ENCODE data around the gene SF3A2.

SF3A2 gene

DNA sequence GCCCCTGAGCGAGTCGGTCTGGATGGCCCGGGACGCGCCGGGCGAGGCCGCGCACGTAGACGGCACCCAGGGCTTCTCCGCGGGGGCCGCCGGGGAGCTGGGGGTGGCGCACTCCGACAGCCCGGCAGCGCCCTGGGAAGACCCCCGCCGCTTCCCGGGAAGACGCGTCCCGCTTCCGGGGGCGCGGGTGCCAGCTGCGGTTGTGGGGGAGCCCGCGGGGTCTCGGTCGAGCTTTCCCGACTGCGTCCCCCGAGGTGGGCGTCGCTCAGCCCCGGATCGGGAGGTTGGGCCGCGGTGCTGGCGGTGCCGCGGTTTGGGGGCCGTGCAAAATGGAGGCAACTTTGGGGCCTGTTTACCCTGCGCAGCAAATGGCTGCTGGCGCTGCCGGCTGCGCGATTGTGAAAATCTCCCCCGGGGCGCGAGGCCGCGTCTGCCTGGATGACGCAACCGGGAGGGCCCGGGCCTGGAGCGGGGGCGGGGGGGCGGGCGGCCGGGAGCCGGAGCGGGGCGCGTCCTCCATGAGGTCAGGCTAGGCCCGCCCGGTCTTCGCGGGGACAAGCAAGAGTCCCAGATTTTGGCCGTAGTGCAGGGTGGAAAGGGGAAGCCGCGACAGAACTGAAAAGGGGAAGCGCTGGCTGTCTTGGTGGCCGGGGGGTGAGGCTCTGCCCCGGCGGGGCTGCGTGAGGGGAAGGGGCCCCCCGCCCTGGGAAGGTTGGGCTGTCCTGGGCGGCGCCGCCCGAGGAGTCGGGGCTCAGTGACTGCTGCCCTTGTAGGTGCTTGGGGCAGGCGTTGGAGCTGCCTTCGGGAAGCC lies 34.0 kb downstream of the SF3A2 start (continued):
- TF ChIP-seq FEZF1 (tag by site-specific recombination; IDR thresholded peaks at IDR 0.05) (0 out of 2 replicates have a peak, but pooled peaks have one; percentile 22), TRIM28 (IDR thresholded peaks at IDR 0.05; ENCODE audit: borderline replicate concordance, low read length) (no peak), ZNF701 (tag by site-specific recombination; IDR thresholded peaks at IDR 0.05) (no peak), ZNF658 (tag by site-specific recombination; IDR thresholded peaks at IDR 0.05) (no peak), GLIS2 (tag by site-specific recombination; IDR thresholded peaks at IDR 0.05) (peak; percentile 75; the same call in 1 of the 2 replicates), KLF9 (tag by site-specific recombination; IDR thresholded peaks at IDR 0.05; ENCODE audit: low read depth) (peak; percentile 60; the same call in 1 of the 2 replicates), GLI4 (tag by site-specific recombination; IDR thresholded peaks at IDR 0.05) (no peak), ZNF140 (tag by site-specific recombination; IDR thresholded peaks at IDR 0.05) (no peak), SCRT1 (tag by site-specific recombination; IDR thresholded peaks at IDR 0.05; ENCODE audit: borderline replicate concordance) (no peak), ZNF548 (tag by site-specific recombination; IDR thresholded peaks at IDR 0.05) (no peak), MZF1 (tag by site-specific recombination; IDR thresholded peaks at IDR 0.05; ENCODE audit: borderline replicate concordance) (no peak), ZNF514 (tag by site-specific recombination; IDR thresholded peaks at IDR 0.05) (no peak), ZNF350 (tag by site-specific recombination; IDR thresholded peaks at IDR 0.05) (no peak), ZNF830 (tag by site-specific recombination; IDR thresholded peaks at IDR 0.05; ENCODE audit: low read depth) (no peak), ZNF24 (tag by site-specific recombination; IDR thresholded peaks at IDR 0.05) (no peak), ZNF571 (tag by site-specific recombination; IDR thresholded peaks at IDR 0.05) (no peak), ZBTB1 (tag by site-specific recombination; IDR thresholded peaks at IDR 0.05) (no peak), KLF1 (tag by site-specific recombination; IDR thresholded peaks at IDR 0.05) (peak; percentile 93; the same call in 1 of the 2 replicates), ZNF239 (tag by site-specific recombination; IDR thresholded peaks at IDR 0.05) (no peak), ZNF404 (tag by site-specific recombination; IDR thresholded peaks at IDR 0.05) (no peak), ZNF426 (tag by site-specific recombination; IDR thresholded peaks at IDR 0.05) (no peak), ZNF837 (tag by site-specific recombination; IDR thresholded peaks at IDR 0.05) (no peak), ZNF501 (tag by site-specific recombination; IDR thresholded peaks at IDR 0.05) (no peak), ZNF629 (tag by site-specific recombination; IDR thresholded peaks at IDR 0.05) (peak; percentile 28; the same call in 1 of the 2 replicates), WT1 (tag by site-specific recombination; IDR thresholded peaks at IDR 0.05) (no peak), KLF16 (tag by site-specific recombination; IDR thresholded peaks at IDR 0.05) (peak; percentile 49), ZFP3 (tag by site-specific recombination; IDR thresholded peaks at IDR 0.05; ENCODE audit: low read depth) (no peak), ZNF792 (tag by site-specific recombination; IDR thresholded peaks at IDR 0.05) (no peak), ZNF37A (tag by site-specific recombination; IDR thresholded peaks at IDR 0.05) (no peak), ZNF138 (tag by site-specific recombination; IDR thresholded peaks at IDR 0.05; ENCODE audit: borderline replicate concordance) (no peak)
- TF ChIP-seq, protein P1, sequence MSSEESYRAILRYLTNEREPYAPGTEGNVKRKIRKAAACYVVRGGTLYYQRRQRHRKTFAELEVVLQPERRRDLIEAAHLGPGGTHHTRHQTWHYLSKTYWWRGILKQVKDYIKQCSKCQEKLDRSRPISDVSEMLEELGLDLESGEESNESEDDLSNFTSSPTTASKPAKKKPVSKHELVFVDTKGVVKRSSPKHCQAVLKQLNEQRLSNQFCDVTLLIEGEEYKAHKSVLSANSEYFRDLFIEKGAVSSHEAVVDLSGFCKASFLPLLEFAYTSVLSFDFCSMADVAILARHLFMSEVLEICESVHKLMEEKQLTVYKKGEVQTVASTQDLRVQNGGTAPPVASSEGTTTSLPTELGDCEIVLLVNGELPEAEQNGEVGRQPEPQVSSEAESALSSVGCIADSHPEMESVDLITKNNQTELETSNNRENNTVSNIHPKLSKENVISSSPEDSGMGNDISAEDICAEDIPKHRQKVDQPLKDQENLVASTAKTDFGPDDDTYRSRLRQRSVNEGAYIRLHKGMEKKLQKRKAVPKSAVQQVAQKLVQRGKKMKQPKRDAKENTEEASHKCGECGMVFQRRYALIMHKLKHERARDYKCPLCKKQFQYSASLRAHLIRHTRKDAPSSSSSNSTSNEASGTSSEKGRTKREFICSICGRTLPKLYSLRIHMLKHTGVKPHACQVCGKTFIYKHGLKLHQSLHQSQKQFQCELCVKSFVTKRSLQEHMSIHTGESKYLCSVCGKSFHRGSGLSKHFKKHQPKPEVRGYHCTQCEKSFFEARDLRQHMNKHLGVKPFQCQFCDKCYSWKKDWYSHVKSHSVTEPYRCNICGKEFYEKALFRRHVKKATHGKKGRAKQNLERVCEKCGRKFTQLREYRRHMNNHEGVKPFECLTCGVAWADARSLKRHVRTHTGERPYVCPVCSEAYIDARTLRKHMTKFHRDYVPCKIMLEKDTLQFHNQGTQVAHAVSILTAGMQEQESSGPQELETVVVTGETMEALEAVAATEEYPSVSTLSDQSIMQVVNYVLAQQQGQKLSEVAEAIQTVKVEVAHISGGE (tag by site-specific recombination; conservative IDR thresholded peaks at IDR 0.05; ENCODE audit: low read depth), result no peak
- TF ChIP-seq, protein P2, sequence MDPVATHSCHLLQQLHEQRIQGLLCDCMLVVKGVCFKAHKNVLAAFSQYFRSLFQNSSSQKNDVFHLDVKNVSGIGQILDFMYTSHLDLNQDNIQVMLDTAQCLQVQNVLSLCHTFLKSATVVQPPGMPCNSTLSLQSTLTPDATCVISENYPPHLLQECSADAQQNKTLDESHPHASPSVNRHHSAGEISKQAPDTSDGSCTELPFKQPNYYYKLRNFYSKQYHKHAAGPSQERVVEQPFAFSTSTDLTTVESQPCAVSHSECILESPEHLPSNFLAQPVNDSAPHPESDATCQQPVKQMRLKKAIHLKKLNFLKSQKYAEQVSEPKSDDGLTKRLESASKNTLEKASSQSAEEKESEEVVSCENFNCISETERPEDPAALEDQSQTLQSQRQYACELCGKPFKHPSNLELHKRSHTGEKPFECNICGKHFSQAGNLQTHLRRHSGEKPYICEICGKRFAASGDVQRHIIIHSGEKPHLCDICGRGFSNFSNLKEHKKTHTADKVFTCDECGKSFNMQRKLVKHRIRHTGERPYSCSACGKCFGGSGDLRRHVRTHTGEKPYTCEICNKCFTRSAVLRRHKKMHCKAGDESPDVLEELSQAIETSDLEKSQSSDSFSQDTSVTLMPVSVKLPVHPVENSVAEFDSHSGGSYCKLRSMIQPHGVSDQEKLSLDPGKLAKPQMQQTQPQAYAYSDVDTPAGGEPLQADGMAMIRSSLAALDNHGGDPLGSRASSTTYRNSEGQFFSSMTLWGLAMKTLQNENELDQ (tag by site-specific recombination; IDR thresholded peaks at IDR 0.05; ENCODE audit: low read depth), result no peak
- TF ChIP-seq, protein P3, sequence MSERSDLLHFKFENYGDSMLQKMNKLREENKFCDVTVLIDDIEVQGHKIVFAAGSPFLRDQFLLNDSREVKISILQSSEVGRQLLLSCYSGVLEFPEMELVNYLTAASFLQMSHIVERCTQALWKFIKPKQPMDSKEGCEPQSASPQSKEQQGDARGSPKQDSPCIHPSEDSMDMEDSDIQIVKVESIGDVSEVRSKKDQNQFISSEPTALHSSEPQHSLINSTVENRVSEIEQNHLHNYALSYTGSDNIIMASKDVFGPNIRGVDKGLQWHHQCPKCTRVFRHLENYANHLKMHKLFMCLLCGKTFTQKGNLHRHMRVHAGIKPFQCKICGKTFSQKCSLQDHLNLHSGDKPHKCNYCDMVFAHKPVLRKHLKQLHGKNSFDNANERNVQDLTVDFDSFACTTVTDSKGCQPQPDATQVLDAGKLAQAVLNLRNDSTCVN (tag by site-specific recombination; optimal IDR thresholded peaks at IDR 0.05), result peak; percentile 93
- TF ChIP-seq, protein P4, sequence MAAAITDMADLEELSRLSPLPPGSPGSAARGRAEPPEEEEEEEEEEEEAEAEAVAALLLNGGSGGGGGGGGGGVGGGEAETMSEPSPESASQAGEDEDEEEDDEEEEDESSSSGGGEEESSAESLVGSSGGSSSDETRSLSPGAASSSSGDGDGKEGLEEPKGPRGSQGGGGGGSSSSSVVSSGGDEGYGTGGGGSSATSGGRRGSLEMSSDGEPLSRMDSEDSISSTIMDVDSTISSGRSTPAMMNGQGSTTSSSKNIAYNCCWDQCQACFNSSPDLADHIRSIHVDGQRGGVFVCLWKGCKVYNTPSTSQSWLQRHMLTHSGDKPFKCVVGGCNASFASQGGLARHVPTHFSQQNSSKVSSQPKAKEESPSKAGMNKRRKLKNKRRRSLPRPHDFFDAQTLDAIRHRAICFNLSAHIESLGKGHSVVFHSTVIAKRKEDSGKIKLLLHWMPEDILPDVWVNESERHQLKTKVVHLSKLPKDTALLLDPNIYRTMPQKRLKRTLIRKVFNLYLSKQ (tag by site-specific recombination; IDR thresholded peaks at IDR 0.05; ENCODE audit: borderline replicate concordance), result no peak
